Measurements from ENCODE around the gene TPSD1.
"Not testable (repeated sequence)": the region's sequence is repeated elsewhere in the genome, so short reads cannot be mapped to it uniquely, and the experiment has no call there.

The TPSD1 gene

GRCh38 chr16:1255276-1256122 lies at the start of gene TPSD1:
TSS of gene TPSD1 (plus strand) at chr16:1256069. CDS start at chr16:1256281, 212 bp downstream.
- not testable (repeated sequence) for DNase-seq

- DNase-seq = no peak
These were observed 49.5 kb upstream of the TPSD1 start for GRCh38 chr16:1206326-1206725.

- DNase-seq = no peak
These were observed 49.1 kb upstream of the TPSD1 start for GRCh38 chr16:1206786-1207185.

GRCh38 chr16:1208239-1208830 lies 47.5 kb upstream of the TPSD1 start:
- no peak for DNase-seq

- no peak for DNase-seq
These were observed 46.8 kb upstream of the TPSD1 start for GRCh38 chr16:1209081-1209480.

GRCh38 chr16:1210461-1210860 lies 45.4 kb upstream of the TPSD1 start:
- no peak for DNase-seq

GRCh38 chr16:1211451-1212268 lies 44.2 kb upstream of the TPSD1 start:
- no peak for DNase-seq

- DNase-seq = no peak
These were observed 43.2 kb upstream of the TPSD1 start for GRCh38 chr16:1212616-1213194.

- DNase-seq = no peak
These were observed 42.6 kb upstream of the TPSD1 start for GRCh38 chr16:1213231-1213630.

GRCh38 chr16:1213796-1214372 lies 42.0 kb upstream of the TPSD1 start:
- DNase-seq = no peak

- no peak for DNase-seq
These were observed 41.1 kb upstream of the TPSD1 start for GRCh38 chr16:1214719-1215118.

GRCh38 chr16:1215574-1216295 lies 40.1 kb upstream of the TPSD1 start:
- no peak for DNase-seq

GRCh38 chr16:1216296-1216619 lies 39.6 kb upstream of the TPSD1 start:
- no peak for DNase-seq

- DNase-seq = no peak
These were observed 39.0 kb upstream of the TPSD1 start for GRCh38 chr16:1216681-1217400.

- no peak for DNase-seq
These were observed 38.3 kb upstream of the TPSD1 start for GRCh38 chr16:1217526-1217925.

- no peak for DNase-seq
These were observed 37.6 kb upstream of the TPSD1 start for GRCh38 chr16:1218061-1218929.

- no peak for DNase-seq
These were observed 36.8 kb upstream of the TPSD1 start for GRCh38 chr16:1218930-1219611.

GRCh38 chr16:1220098-1220728 lies 35.7 kb upstream of the TPSD1 start:
- no peak for DNase-seq

- DNase-seq = no peak
These were observed 34.8 kb upstream of the TPSD1 start for GRCh38 chr16:1220841-1221627.

All from DMS79 treated with DMSO at 0.1 percent for 48 hours (cell line).